Heart left ventricle (tissue), 13 donors: ENCODE data around the gene EVI5L.

Experiments
- CTCF ChIP-seq, 12 donors: fragments of 200-600 bp; sonication (generic) in 4 of 12; IDR thresholded peaks; one replicate each; pipeline versions ENCODE4 v1.5.0 to v1.8.0; 2018 to 2022; ENCODE audit warnings: antibody characterized with exemption in 12 of 12, mild to moderate bottlenecking in 5 of 12
- POLR2A ChIP-seq, 2 donors: fragments of 450-650 bp; IDR thresholded peaks; one replicate each; pipeline ENCODE4 v1.6.1; 2017; ENCODE audit warnings: antibody characterized with exemption in 2 of 2, mild to moderate bottlenecking in 2 of 2, moderate library complexity in 2 of 2
- donor health status: ischemic (EF 13 %, LVEDD 7.1; RV severe dilation, severe dysfunction).
- donor health status: DM: no; HTN: yes; CAD: no.
- donor health status: DM: no; HTN: no; CAD: no.
- donor health status: ischemic (EF 25% LVEDD 6.9; RV normal size, moderate dysfunction).
- donor health status: ischemic (EF 25% LVEDD 5.7; RV mildly dilated, moderate dysfunction).
- donor health status: ischemic (EF 35%, LVEDD 5.7; RV mildly dilated, moderate dysfunction).
- donor health status: nonischemic (EF 11% LVEDD 7.7; RV severe dilation, severe dysfunction).
- donor health status: DM: yes; HTN: yes; CAD: no.
- donor health status: PGD.
- donor health status: ischemic (EF 29% LVEDD 5.4; RV normal size, mild dysfunction).
- donor health status: nonischemic (EF 23%, LVEDD 6.1; RV moderate dilation, normal function).

- no peak for TF ChIP-seq POLR2A (IDR thresholded peaks at IDR 0.05)
- TF ChIP-seq CTCF (IDR thresholded peaks at IDR 0.05) = no peak
These were observed 79.6 kb downstream of the EVI5L start for GRCh38 chr19:7909471-7910067.
